ENCODE data around the gene CYLD.

Gene CYLD

DNA sequence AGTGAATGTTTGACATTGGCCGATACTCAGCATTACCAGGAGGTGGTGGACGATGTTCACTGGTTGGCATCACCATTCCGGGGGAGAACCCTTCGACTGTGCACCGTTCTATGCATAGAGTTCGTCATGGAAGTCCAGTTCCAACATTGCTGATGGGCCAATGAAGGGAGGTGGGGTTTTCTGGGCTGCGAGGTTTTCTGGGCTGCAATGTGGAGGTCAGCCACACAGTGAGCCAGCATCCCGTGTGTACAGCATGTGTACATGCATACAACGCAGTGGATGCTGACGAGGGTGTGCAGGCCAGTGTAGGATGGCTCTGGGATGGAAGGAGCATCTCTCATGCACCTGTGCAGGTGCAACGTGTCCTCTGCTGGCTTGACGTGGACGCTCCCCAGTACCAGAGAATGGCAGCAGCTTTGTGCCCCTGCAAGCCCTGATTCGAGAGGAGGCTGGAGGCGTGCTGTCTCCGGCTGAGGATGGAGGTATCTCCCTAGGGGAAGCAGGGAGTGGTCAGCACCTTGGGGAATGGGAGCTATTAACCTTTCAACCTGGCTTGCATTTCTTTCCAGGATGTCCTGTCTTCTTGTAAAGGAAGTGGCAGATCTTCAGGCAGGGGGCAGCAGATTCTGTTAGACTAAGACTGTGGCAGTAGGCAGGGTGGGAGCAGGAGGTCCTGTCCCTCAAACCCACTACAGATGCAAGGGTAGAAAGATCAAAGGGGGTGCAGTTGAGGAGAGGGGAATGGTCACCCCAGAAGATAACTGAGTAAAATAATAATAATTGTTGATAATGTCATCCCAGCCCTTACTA, 98.2 kb downstream of the CYLD start:
- no peaks in the 10 kb centered on the region for H3K4me1 ChIP-seq (ENCODE audit: low read length)
- no peaks in the 10 kb centered on the region for H3K27me3 ChIP-seq (replicated peaks; ENCODE audit: insufficient read depth, low read length)
- no peak for DNase-seq
- H3K36me3 ChIP-seq (replicated peaks; ENCODE audit: insufficient read depth, low read length): no peaks in the 10 kb centered on the region
- no peaks in the 10 kb centered on the region for H3K79me2 ChIP-seq (ENCODE audit: low read length)
- no peak overlapping the region for H2AFZ ChIP-seq (ENCODE audit: low read length)
- H4K20me1 ChIP-seq (ENCODE audit: insufficient read depth, low read length): no peaks in the 10 kb centered on the region
- no peaks in the 10 kb centered on the region for H3K9me2 ChIP-seq (replicated peaks; ENCODE audit: insufficient read depth, low read length)
- H3F3A ChIP-seq (ENCODE audit: insufficient read depth, low read length): no peaks in the 10 kb centered on the region
- TF ChIP-seq EZH2 (optimal IDR thresholded peaks at IDR 0.05; ENCODE audit: low read depth, low read length) (no peak), EZH2phosphoT487 (IDR thresholded peaks at IDR 0.05; ENCODE audit: low read length) (no peak)
- TF ChIP-seq, protein P1, sequence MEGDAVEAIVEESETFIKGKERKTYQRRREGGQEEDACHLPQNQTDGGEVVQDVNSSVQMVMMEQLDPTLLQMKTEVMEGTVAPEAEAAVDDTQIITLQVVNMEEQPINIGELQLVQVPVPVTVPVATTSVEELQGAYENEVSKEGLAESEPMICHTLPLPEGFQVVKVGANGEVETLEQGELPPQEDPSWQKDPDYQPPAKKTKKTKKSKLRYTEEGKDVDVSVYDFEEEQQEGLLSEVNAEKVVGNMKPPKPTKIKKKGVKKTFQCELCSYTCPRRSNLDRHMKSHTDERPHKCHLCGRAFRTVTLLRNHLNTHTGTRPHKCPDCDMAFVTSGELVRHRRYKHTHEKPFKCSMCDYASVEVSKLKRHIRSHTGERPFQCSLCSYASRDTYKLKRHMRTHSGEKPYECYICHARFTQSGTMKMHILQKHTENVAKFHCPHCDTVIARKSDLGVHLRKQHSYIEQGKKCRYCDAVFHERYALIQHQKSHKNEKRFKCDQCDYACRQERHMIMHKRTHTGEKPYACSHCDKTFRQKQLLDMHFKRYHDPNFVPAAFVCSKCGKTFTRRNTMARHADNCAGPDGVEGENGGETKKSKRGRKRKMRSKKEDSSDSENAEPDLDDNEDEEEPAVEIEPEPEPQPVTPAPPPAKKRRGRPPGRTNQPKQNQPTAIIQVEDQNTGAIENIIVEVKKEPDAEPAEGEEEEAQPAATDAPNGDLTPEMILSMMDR (IDR thresholded peaks at IDR 0.05; ENCODE audit: low read length): no peak
- no peak overlapping the region for H3K4me2 ChIP-seq (ENCODE audit: low read depth, low read length)
- no peak overlapping the region for H3K27ac ChIP-seq (ENCODE audit: low read length)
- H3K9me3 ChIP-seq (replicated peaks; ENCODE audit: insufficient read depth, low read length): no peaks in the 10 kb centered on the region
- no peak overlapping the region for H3K9ac ChIP-seq (ENCODE audit: low read length)
- H3K4me3 ChIP-seq (ENCODE audit: low read length): no peak overlapping the region

DNA sequence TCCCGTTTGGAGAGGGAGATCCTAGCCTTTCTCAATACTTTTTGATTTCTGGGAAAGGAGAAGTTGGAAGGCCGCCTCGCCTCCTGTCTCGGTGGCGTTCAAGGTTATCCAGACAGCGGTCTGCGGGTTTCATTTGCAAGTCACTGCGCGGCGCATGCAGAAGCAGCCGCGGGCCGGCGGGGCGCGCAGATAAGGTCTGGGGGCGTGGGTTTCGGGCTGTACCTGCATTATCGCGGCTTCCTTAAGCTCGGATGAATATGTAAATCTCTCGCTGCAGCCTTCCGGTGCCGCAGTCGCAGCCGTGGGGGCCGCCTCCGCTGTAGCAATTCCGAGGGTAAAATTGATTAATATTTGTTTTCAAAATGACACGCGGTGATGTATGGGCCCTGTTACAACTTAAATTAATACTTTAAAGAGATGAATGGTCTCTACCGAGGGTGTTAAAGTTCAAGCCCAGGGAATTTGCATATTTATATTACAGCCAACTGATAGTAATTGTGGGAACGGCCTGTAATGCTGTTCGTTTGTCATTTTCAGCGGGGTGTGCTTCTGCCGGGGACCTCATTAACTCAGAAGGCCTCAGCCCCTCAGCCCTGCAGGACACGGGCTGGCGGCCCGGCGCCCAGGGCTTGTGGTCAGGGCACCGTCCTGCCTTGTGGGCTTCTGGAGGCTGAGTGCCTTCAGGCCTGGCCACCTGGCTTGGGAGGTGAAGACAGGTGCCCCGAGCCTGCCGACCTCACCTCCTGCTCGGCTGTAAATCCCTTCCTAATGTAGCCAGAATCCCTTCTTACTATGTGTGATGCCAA, 99.4 kb downstream of the CYLD start:
- no peaks in the 10 kb centered on the region for H3K36me3 ChIP-seq (replicated peaks; ENCODE audit: insufficient read depth, low read length)
- no peak overlapping the region for H2AFZ ChIP-seq (ENCODE audit: low read length)
- H4K20me1 ChIP-seq (ENCODE audit: insufficient read depth, low read length): no peaks in the 10 kb centered on the region
- no peak overlapping the region for H3K9ac ChIP-seq (ENCODE audit: low read length)
- no peak overlapping the region for H3K4me2 ChIP-seq (ENCODE audit: low read depth, low read length)
- no peak overlapping the region for H3K4me3 ChIP-seq (ENCODE audit: low read length)
- no peaks in the 10 kb centered on the region for H3K27me3 ChIP-seq (replicated peaks; ENCODE audit: insufficient read depth, low read length)
- no peaks in the 10 kb centered on the region for H3F3A ChIP-seq (ENCODE audit: insufficient read depth, low read length)
- DNase-seq: no peak
- H3K4me1 ChIP-seq (ENCODE audit: low read length): no peaks in the 10 kb centered on the region
- H3K9me3 ChIP-seq (replicated peaks; ENCODE audit: insufficient read depth, low read length): no peaks in the 10 kb centered on the region
- TF ChIP-seq, protein P1 (IDR thresholded peaks at IDR 0.05; ENCODE audit: low read length): no peak
- no peak for TF ChIP-seq EZH2phosphoT487 (IDR thresholded peaks at IDR 0.05; ENCODE audit: low read length)
- no peak for TF ChIP-seq EZH2 (optimal IDR thresholded peaks at IDR 0.05; ENCODE audit: low read depth, low read length)
- H3K27ac ChIP-seq (ENCODE audit: low read length): no peak overlapping the region
- H3K9me2 ChIP-seq (replicated peaks; ENCODE audit: insufficient read depth, low read length): no peaks in the 10 kb centered on the region
- no peaks in the 10 kb centered on the region for H3K79me2 ChIP-seq (ENCODE audit: low read length)

DNA sequence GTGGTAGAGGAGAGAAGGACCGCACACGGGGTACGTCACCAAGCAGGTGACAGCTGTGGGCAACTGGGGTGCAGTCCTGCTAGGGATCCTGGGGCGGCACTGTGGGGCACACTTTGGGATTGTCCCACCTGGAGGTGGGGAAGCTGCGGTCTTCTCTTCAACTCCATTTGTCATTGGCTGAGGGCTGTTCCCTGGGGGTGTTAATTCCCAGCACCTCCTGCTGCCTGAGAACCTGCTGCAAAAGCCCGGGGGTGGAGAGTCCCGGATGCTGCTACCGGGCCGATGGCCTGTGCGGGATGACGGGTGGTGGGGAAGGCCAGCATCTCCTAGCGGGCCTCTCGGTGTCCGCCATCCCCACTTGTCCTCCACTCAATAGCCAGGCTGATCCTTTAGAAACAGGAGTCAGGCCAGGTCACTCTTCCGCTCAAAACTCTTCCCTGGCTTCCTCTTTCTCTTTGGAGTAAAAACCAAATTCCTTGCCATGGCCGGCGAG, 100.2 kb downstream of the CYLD start:
- Histone ChIP-seq H3K4me1 (ENCODE audit: low read length) (no peaks in the 10 kb centered on the region), H3K4me3 (ENCODE audit: low read length) (no peak overlapping the region), H3K9me3 (replicated peaks; ENCODE audit: insufficient read depth, low read length) (no peaks in the 10 kb centered on the region), H3K9me2 (replicated peaks; ENCODE audit: insufficient read depth, low read length) (no peaks in the 10 kb centered on the region), H4K20me1 (ENCODE audit: insufficient read depth, low read length) (no peaks in the 10 kb centered on the region), H3K36me3 (replicated peaks; ENCODE audit: insufficient read depth, low read length) (no peaks in the 10 kb centered on the region), H3K79me2 (ENCODE audit: low read length) (no peaks in the 10 kb centered on the region), H3K27ac (ENCODE audit: low read length) (no peak overlapping the region), H3K9ac (ENCODE audit: low read length) (no peak overlapping the region), H3K4me2 (ENCODE audit: low read depth, low read length) (no peak overlapping the region), H3K27me3 (replicated peaks; ENCODE audit: insufficient read depth, low read length) (no peaks in the 10 kb centered on the region), H2AFZ (ENCODE audit: low read length) (no peak overlapping the region), H3F3A (ENCODE audit: insufficient read depth, low read length) (no peaks in the 10 kb centered on the region)
- TF ChIP-seq EZH2phosphoT487 (IDR thresholded peaks at IDR 0.05; ENCODE audit: low read length) (no peak), EZH2 (optimal IDR thresholded peaks at IDR 0.05; ENCODE audit: low read depth, low read length) (no peak)
- TF ChIP-seq, protein P1 (IDR thresholded peaks at IDR 0.05; ENCODE audit: low read length): no peak
- no peak for DNase-seq

Measured in MM.1S (cell line).